Measurements from ENCODE around the gene PARD3B.

Gene PARD3B

DNA sequence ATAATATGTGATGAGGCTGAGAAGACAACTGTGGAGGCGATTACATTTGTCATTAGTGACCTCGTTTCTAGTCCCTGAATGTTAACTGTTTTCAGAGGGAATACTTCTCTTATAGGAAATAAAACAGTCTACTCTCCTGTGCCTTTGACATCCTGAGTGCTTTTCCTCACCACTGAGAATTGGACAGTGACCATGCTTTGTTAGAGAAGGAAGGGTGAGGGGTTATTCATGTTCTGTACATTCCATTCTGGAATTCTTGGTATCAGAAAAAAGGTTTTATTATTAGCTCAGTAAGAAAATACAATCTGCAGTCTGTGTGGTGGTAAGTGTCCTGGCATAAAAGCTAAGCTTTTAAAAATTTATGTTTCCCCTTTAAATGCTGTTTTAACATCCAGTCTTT lies 58.8 kb downstream of the PARD3B start:
- no peak for DNase-seq

DNA sequence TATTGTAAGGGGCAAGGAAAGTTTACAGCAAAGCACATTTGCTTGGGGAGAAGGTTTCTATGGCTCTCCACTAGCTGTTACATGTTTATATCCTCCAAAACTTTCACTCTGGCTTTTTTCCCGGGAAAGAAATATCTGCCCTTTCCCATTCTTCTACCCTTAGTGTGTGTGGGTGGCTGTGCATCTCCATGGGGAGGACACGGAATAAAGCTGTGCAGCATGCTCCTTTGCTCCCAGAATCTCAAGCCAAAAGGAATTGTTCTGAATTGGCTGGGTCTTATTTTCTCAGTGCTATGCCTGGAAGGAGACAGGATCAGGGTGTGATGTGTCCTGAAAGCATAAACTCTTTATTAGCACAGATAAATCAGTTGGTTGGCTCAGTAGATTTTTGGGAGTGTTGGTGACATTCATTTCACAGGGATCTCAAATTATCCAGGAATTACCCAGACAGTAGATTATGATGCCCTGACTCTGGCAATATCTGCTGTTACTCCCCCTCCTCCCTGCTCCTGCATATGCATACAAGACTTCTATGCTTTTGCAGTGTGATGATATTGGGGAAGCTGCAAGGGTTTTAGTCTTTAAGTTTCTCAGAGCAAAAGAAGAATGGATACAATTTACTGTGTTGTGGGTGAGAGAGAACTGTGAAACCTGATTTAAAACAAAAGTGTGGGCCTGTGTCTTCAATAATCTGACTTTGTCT lies 63.1 kb downstream of the PARD3B start:
- DNase-seq = peak; percentile 65

GRCh38 chr2:204611017-204611631 lies 65.8 kb downstream of the PARD3B start:
- no peak for DNase-seq

- no peak for DNase-seq
Observed at GRCh38 chr2:204611764-204612163, 66.5 kb downstream of the PARD3B start.

GRCh38 chr2:204613635-204614034 lies 68.4 kb downstream of the PARD3B start:
- DNase-seq = no peak

DNA sequence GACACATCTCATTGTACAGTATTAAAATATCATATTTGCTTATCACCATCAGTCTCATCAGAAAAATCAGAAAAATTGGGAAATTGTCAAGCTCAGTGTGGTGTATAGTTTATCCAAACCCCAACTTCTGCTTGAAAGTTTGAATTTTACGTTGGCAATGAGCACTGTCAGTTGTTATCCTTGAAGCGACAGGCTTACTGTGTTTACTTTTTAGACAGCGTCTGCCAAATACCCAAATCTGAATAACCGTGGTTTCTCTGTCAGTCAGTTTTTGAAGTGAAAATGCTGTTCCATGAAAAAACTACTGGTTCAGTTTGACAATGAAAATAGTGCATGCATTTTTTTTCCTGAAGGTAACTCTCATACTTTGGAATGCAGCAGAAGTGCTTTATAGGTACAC lies 70.2 kb downstream of the PARD3B start:
- no peak for DNase-seq

DNA sequence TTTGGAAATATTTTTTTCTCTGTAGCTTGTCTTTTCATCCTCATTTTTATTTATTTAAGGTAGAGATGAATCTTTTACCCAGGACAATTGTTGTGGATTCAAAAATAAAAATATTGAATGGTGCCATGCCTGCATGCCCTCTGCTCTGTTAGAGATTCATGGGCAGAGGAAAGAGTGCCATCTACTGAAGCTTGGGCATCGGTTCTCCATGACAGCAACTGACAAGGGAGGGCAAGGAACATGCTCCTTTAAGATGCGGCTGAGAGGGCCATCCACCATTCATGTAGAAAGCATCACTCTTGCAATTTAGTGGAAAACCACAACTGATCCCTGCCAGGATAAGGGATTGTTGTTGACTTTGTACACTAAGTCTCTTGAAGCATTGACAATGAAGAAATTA lies 79.9 kb downstream of the PARD3B start:
- DNase-seq = no peak

DNA sequence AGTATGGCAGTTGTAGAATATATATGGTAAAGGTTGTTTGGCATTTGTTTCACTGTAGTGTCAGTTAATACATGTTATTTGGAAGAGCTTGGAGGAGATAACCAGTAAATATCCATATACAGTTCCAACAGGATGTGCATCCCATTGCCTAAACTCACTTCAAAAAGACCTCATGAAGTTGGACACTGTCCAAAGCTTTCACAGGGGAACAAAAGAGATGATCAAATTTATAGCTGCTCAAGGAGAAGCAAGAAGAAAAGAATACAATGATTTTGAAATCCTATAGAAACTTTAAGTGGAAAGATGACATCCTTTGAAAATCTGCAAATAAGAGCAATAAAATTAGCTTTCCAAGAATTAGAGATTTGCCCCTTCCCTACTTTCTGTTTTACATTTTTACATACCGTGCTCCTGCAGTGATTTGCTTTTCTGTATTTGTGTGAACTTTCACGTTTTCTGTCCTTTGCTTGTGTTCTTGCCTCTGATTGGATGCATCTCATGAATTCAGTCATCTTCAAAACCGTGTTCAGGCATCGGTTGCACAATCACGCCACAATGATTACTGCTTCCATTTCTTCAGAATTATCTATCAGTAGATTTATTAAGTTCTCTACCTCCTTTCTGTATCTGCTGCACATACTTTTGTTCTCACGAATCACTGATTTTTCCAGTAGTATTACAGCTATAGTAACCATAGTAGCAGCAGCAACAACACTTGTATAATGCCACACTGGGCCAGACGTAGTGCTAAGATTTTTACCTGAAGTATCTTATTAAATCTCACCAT lies 83.8 kb downstream of the PARD3B start:
- no peak for DNase-seq

- DNase-seq = no peak
Observed at GRCh38 chr2:204632410-204632809, 87.1 kb downstream of the PARD3B start.

GRCh38 chr2:204634564-204634963 lies 89.3 kb downstream of the PARD3B start:
- no peak for DNase-seq

- no peak for DNase-seq
Observed at GRCh38 chr2:204635478-204635877, 90.2 kb downstream of the PARD3B start.

DNA sequence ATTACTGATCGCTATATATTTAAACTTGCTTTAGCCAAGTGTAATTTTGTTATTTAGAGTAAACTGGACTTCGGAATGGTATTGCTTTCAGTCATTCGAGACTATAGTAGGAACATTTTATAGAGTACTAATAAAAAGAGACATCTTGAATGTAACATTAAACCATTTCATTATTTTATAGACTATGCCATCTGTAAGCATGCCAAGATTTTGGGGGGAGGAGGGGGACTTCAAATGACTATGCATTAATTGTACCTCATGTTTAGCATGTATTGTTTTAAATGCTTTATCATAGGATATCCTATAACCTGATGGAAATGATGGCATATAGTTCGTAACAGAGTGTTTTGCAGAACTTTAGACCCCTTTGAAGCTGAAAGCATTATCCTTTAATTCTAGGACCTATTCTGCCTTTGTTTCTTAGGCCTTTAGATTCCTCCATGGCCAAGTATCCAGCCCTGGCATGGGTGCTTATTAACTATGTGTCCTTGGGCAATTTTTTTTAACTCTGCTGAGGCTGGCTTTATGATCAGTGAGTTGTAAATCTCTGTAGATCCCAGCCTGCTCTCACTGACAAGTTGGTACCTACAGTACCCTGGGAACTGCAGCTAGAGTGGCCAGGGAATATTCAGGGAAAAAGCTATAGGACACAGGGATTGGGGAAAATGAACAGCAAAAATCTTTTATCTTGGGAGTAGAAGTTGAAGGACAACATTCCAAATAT lies 93.4 kb downstream of the PARD3B start:
- no peak for DNase-seq

GRCh38 chr2:204643326-204643725 lies 98.1 kb downstream of the PARD3B start:
- DNase-seq = no peak

DNA sequence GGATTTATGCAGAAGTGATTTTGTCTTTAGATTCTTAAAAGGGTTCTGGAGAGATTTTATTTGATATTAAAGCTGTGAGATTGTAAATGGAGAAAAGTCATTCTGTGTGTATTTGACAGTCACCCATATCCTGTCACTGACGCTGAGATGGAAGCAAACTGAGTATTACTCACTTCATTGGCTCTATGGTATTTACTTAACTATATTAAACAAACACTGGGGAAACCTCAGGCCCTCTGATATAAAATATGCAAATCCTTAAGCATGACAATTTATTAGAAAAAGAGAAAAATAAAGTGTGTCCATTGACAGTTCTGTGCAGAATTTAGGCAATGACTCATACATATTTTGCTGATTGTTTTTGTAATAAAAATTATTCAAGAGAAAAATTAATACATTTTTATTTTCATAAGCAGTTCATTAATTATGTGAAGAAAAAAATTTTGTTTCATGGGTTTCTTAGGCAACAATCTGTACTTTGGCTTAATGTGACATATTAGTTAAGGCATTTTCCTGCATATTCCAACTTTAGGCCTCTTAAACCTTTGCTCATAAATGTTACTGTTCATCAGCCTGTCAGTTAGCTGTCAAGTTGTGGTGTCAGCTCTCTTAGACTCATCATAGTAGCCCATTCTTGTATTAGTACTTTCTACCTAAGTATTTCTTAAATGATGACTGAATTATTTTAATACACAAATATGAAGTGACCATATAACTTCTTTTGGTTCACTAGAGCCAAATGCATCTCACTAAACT lies 99.9 kb downstream of the PARD3B start:
- DNase-seq = no peak

DNA sequence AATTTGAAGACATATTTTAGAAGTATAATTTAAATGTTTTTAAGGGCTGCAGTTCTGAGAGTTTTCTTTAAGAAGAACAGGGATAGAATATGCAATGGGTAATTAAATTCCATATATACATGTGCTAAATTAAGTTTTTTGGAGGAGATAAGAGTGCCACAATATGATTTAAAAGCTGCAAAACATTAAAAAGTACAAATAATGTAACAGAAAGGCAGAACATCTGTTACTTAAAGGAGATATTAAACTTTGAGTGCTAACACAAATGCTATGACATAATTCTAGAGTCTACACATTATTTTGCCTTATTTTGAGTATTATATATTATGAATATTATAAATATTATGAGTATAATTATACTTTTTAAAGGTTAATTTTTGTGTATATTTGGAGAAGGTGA lies 102.4 kb downstream of the PARD3B start:
- no peak for DNase-seq

GRCh38 chr2:204650611-204651010 lies 105.3 kb downstream of the PARD3B start:
- DNase-seq = no peak

- no peak for DNase-seq
Observed at GRCh38 chr2:204652063-204652462, 106.8 kb downstream of the PARD3B start.

GRCh38 chr2:204654669-204655068 lies 109.4 kb downstream of the PARD3B start:
- DNase-seq = no peak

DNA sequence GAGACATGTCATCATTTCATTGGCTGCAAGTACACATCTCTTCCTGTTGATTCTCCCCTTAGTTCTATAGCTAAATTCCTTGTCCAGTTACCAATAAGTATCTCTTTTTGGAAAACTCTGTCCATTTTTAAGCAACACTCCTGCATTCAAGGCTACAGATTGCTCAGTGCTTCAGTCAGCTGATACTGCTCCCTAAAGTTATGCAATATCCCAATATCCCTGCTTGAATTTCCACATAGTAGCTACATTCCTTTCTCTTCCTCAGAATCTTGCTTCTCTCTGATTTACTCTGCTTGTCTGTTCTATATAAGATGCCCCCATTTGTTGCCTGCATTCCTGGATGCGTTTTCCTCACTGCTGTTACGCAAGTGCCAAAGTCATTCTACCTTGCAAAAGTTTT lies 109.8 kb downstream of the PARD3B start:
- DNase-seq = no peak

DNA sequence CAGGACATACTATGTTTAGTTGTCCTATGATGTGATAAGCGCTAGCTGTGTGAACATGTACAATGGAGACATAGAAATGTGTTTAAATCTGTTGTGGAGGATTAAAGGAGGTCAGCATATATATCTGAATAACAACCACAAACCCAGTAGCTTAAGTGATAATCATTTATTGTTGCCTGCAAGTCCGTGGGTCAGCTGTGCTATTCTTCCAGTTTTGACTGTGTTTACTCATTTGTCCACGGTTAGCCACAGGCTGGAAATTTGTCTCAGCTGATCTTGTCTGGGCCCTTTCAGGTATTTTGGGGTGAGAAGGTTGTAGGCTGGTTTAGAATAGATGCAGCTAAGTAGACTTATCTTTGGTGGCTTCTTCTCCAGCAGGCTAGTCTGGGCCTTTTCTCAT lies 110.4 kb downstream of the PARD3B start:
- no peak for DNase-seq

GRCh38 chr2:204657024-204657423 lies 111.7 kb downstream of the PARD3B start:
- DNase-seq = no peak

GRCh38 chr2:204662956-204663355 lies 117.7 kb downstream of the PARD3B start:
- DNase-seq = no peak
